Loucy (cell line): ENCODE results near the gene PEX3.

Experiments used
- EZH2phosphoT487 ChIP-seq: fragments of 200-600 bp; IDR thresholded peaks from 2 replicates; pipeline ENCODE4 v1.6.1; 2018; ENCODE audit warnings: antibody characterized with exemption, mild to moderate bottlenecking, moderate library complexity, borderline replicate concordance
- TF ChIP-seq, protein P1 (sequence below): fragments of 200-600 bp; sonication (generic); conservative IDR thresholded peaks from 2 replicates; pipeline ENCODE4 v1.5.1; 2014; ENCODE audit warnings: mild to moderate bottlenecking, antibody characterized with exemption, low read length

DNA sequence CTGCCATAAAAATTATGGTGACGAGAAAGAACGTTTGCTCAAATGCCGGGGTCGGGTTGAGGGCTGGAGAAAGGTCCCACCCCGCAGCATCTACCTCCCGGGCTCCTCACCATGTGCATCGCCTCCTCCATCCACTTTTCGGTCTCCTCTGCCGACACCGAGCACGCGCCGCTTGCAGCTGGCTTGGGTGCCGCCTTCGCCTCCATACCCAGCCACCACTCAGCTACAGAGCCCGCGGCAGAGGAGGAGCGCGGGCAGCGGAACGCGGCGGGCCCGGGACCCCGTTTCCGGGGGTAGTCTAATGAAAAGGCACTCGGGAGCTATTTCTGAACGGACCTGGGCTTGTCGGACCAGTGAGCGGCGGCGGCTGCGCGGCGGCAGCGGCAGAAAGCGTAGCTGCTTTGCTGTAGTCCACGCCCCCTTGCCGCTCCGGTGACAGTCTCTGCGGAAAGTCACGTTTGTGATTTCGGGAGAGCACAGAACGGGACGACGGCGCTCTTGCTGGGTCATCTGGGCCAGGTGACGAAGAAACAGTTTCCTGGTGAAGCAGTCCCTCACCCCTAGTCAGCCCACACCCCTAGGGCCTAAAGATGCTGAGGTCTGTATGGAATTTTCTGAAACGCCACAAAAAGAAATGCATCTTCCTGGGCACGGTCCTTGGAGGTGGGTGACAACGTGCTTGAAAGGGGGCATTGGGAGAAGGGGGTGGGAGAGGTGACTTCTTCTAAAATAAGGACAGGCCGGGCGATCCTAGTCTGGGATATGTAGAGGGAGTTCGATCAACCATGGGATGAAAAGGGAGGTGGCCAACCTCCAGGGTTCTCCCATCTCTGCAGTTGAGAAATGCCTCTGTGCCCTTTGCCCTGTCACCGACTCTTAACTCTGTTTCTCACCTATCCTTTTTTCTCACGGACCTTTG is at the start of gene PEX3, which contains the start of gene ADAT2:
- TF ChIP-seq, protein P1, sequence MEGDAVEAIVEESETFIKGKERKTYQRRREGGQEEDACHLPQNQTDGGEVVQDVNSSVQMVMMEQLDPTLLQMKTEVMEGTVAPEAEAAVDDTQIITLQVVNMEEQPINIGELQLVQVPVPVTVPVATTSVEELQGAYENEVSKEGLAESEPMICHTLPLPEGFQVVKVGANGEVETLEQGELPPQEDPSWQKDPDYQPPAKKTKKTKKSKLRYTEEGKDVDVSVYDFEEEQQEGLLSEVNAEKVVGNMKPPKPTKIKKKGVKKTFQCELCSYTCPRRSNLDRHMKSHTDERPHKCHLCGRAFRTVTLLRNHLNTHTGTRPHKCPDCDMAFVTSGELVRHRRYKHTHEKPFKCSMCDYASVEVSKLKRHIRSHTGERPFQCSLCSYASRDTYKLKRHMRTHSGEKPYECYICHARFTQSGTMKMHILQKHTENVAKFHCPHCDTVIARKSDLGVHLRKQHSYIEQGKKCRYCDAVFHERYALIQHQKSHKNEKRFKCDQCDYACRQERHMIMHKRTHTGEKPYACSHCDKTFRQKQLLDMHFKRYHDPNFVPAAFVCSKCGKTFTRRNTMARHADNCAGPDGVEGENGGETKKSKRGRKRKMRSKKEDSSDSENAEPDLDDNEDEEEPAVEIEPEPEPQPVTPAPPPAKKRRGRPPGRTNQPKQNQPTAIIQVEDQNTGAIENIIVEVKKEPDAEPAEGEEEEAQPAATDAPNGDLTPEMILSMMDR, result no peak
- TF ChIP-seq EZH2phosphoT487, result no peak
